ENCODE results near the gene RAB10.
"Not testable (repeated sequence)": the region's sequence is repeated elsewhere in the genome, so short reads cannot be mapped to it uniquely, and the experiment has no call there.

RAB10 gene

GRCh38 chr2:26100384-26100783 lies 66.5 kb downstream of the RAB10 start:
- DNase-seq: no peak

- DNase-seq: no peak
Observed at GRCh38 chr2:26103752-26104151, 69.9 kb downstream of the RAB10 start.

GRCh38 chr2:26108701-26109100 lies 74.8 kb downstream of the RAB10 start:
- DNase-seq: not testable (repeated sequence)

- DNase-seq: no peak
Observed at GRCh38 chr2:26112201-26112600, 78.3 kb downstream of the RAB10 start.

GRCh38 chr2:26114151-26114550 lies 80.3 kb downstream of the RAB10 start:
- no peak for DNase-seq

- DNase-seq: no peak
Observed at GRCh38 chr2:26118682-26119081, 84.8 kb downstream of the RAB10 start.

GRCh38 chr2:26119521-26119920 lies 85.6 kb downstream of the RAB10 start:
- no peak for DNase-seq

- no peak for DNase-seq
Observed at GRCh38 chr2:26122630-26123029, 88.7 kb downstream of the RAB10 start.

GRCh38 chr2:26123426-26123825 lies 89.5 kb downstream of the RAB10 start:
- DNase-seq: no peak

GRCh38 chr2:26126074-26126473 lies 92.2 kb downstream of the RAB10 start:
- DNase-seq: no peak

GRCh38 chr2:26128176-26128575 lies 94.3 kb downstream of the RAB10 start:
- DNase-seq: no peak

- no peak for DNase-seq
Observed at GRCh38 chr2:26130763-26131162, 96.9 kb downstream of the RAB10 start.

- DNase-seq: no peak
Observed at GRCh38 chr2:26136451-26136850, 102.6 kb downstream of the RAB10 start.

GRCh38 chr2:26139269-26140183 lies 105.6 kb downstream of the RAB10 start:
- no peak for DNase-seq

- no peak for DNase-seq
Observed at GRCh38 chr2:26141145-26141769, 107.4 kb downstream of the RAB10 start.

- peak; percentile 45 for DNase-seq
Observed at GRCh38 chr2:26144031-26144430, 110.1 kb downstream of the RAB10 start.

GRCh38 chr2:26144953-26145680 lies 111.2 kb downstream of the RAB10 start:
- peak; percentile 55 for DNase-seq

- no peak for DNase-seq
Observed at GRCh38 chr2:26148501-26148900, 114.6 kb downstream of the RAB10 start.

- no peak for DNase-seq
Observed at GRCh38 chr2:26150243-26150642, 116.4 kb downstream of the RAB10 start.

- DNase-seq: no peak
Observed at GRCh38 chr2:26157580-26157979, 123.7 kb downstream of the RAB10 start.

- DNase-seq: no peak
Observed at GRCh38 chr2:26161926-26162325, 128.0 kb downstream of the RAB10 start.

- DNase-seq: no peak
Observed at GRCh38 chr2:26162963-26163362, 129.1 kb downstream of the RAB10 start.

- DNase-seq: no peak
Observed at GRCh38 chr2:26164231-26164630, 130.3 kb downstream of the RAB10 start.
